ENCODE data around the gene F2RL1.
A peak's percentile ranks its signal among the peaks of the same experiment; 100 is the strongest.
"Not testable (repeated sequence)": the region's sequence is repeated elsewhere in the genome, so short reads cannot be mapped to it uniquely, and the experiment has no call there.

F2RL1 gene

GRCh38 chr5:76818844-76819831 lies at the start of gene F2RL1:
TSS of gene F2RL1 (plus strand) at chr5:76819030. CDS start at chr5:76819183, 153 bp downstream.
- TF ChIP-seq CTCF (conservative IDR thresholded peaks at IDR 0.05; ENCODE audit: low read length) = no peak
- DNase-seq (ENCODE audit: low read depth) = no peak
- peak within 1 kb of the TSS; percentile 59 for H3K4me3 ChIP-seq (ENCODE audit: low read length)

- not testable (repeated sequence) for DNase-seq (ENCODE audit: low read depth); H3K4me3 ChIP-seq (ENCODE audit: low read length)
Measured at GRCh38 chr5:76771041-76771440, 47.8 kb upstream of the F2RL1 start.

GRCh38 chr5:76771705-76772405 lies 47.0 kb upstream of the F2RL1 start:
- DNase-seq (ENCODE audit: low read depth) = no peak
- no peak for TF ChIP-seq CTCF (conservative IDR thresholded peaks at IDR 0.05; ENCODE audit: low read length)
- H3K4me3 ChIP-seq (ENCODE audit: low read length) = no peak overlapping the region

- no peak for TF ChIP-seq CTCF (conservative IDR thresholded peaks at IDR 0.05; ENCODE audit: low read length)
- no peak for DNase-seq (ENCODE audit: low read depth)
- no peak overlapping the region for H3K4me3 ChIP-seq (ENCODE audit: low read length)
Measured at GRCh38 chr5:76775921-76776320, 42.9 kb upstream of the F2RL1 start.

- no peak overlapping the region for H3K4me3 ChIP-seq (ENCODE audit: low read length)
- no peak for TF ChIP-seq CTCF (conservative IDR thresholded peaks at IDR 0.05; ENCODE audit: low read length)
- no peak for DNase-seq (ENCODE audit: low read depth)
Measured at GRCh38 chr5:76776391-76776790, 42.4 kb upstream of the F2RL1 start.

- not testable (repeated sequence) for H3K4me3 ChIP-seq (ENCODE audit: low read length); DNase-seq (ENCODE audit: low read depth)
Measured at GRCh38 chr5:76780616-76781015, 38.2 kb upstream of the F2RL1 start.

GRCh38 chr5:76781775-76782174 lies 37.1 kb upstream of the F2RL1 start:
- DNase-seq (ENCODE audit: low read depth) = no peak
- TF ChIP-seq CTCF (conservative IDR thresholded peaks at IDR 0.05; ENCODE audit: low read length) = no peak
- no peak overlapping the region for H3K4me3 ChIP-seq (ENCODE audit: low read length)

GRCh38 chr5:76782444-76782843 lies 36.4 kb upstream of the F2RL1 start:
- TF ChIP-seq CTCF (conservative IDR thresholded peaks at IDR 0.05; ENCODE audit: low read length) = no peak
- no peak for DNase-seq (ENCODE audit: low read depth)
- no peak overlapping the region for H3K4me3 ChIP-seq (ENCODE audit: low read length)
